Mesendoderm (in vitro differentiated cells): ENCODE measurements around the gene SAMSN1.
"Not testable (repeated sequence)": the region's sequence is repeated elsewhere in the genome, so short reads cannot be mapped to it uniquely, and the experiment has no call there.

Experiments used
- DNase-seq: peaks from one replicate; pipeline ENCODE4 v3.0.0; 2013
- H2AK5ac ChIP-seq: 2 replicates; pipeline ENCODE4 v1.6.1; 2013; ENCODE audit warnings: low read length, inconsistent platforms
- H2BK120ac ChIP-seq: 2 replicates; pipeline ENCODE4 v1.6.1; 2013; ENCODE audit warnings: low read depth, mild to moderate bottlenecking, low read length, moderate library complexity, mixed read lengths
- H2BK15ac ChIP-seq: replicated peaks from 2 replicates; pipeline ENCODE4 v1.6.1; 2013; ENCODE audit warnings: low read depth, mild to moderate bottlenecking, moderate library complexity
- H2BK5ac ChIP-seq: 2 replicates; pipeline ENCODE4 v1.6.1; 2013; ENCODE audit warnings: low read length, inconsistent platforms
- H3K18ac ChIP-seq: 2 replicates; pipeline ENCODE4 v1.6.1; 2013; ENCODE audit warnings: mild to moderate bottlenecking, low read length, mixed read lengths
- H3K23ac ChIP-seq: one replicate; pipeline ENCODE4 v1.6.1; 2013; ENCODE audit warnings: low read length
- H3K27ac ChIP-seq: 2 replicates; pipeline ENCODE4 v1.5.1; 2013; ENCODE audit warnings: low read depth, mild to moderate bottlenecking, inconsistent platforms, low read length, moderate library complexity
- H3K27me3 ChIP-seq: 2 replicates; pipeline ENCODE4 v1.6.1; 2013; ENCODE audit warnings: low read length, control low read depth, mild to moderate bottlenecking, inconsistent platforms; ENCODE audit not compliant: insufficient read depth, poor library complexity
- H3K36me3 ChIP-seq: 2 replicates; pipeline ENCODE4 v1.6.1; 2013; ENCODE audit warnings: low read length, inconsistent platforms; ENCODE audit not compliant: control insufficient read depth, insufficient read depth
- H3K4ac ChIP-seq: one replicate; pipeline ENCODE4 v1.6.1; 2013; ENCODE audit warnings: low read depth, mild to moderate bottlenecking, low read length, moderate library complexity
- H3K4me1 ChIP-seq: 2 replicates; pipeline ENCODE4 v1.6.1; 2013; ENCODE audit warnings: low read depth, low read length, inconsistent platforms; ENCODE audit not compliant: control insufficient read depth
- H3K4me2 ChIP-seq: 2 replicates; pipeline ENCODE4 v1.6.1; 2013; ENCODE audit warnings: low read length
- H3K4me3 ChIP-seq: 2 replicates; pipeline ENCODE4 v1.5.1; 2013; ENCODE audit warnings: mild to moderate bottlenecking, low read length
- H3K56ac ChIP-seq: one replicate; pipeline ENCODE4 v1.6.1; 2013; ENCODE audit warnings: low read length
- H3K79me1 ChIP-seq: 2 replicates; pipeline ENCODE4 v1.6.1; 2013; ENCODE audit warnings: low read length, inconsistent platforms
- H3K79me2 ChIP-seq: 2 replicates; pipeline ENCODE4 v1.6.1; 2013; ENCODE audit warnings: mild to moderate bottlenecking, low read length; ENCODE audit not compliant: control insufficient read depth, insufficient read depth
- H3K9ac ChIP-seq: 2 replicates; pipeline ENCODE4 v1.6.1; 2013; ENCODE audit warnings: low read length, inconsistent platforms
- H4K5ac ChIP-seq: one replicate; pipeline ENCODE4 v1.6.1; 2013; ENCODE audit warnings: low read length
- H4K8ac ChIP-seq: one replicate; pipeline ENCODE4 v1.6.1; 2013; ENCODE audit warnings: low read depth, mild to moderate bottlenecking, control low read depth, low read length, moderate library complexity
- WGBS: extraction: QIAGEN DNeasy Blood & Tissue Kit; methylation state at CpG from one replicate; pipeline ENCODE4 v1.1.7; 2013; ENCODE audit warnings: low lambda C conversion rate, missing lambda C conversion rate; ENCODE audit not compliant: insufficient coverage; ENCODE audit errors: extremely low coverage; 5-methylcytosine and 5-hydroxymethylcytosine counted together

SAMSN1 gene

DNA sequence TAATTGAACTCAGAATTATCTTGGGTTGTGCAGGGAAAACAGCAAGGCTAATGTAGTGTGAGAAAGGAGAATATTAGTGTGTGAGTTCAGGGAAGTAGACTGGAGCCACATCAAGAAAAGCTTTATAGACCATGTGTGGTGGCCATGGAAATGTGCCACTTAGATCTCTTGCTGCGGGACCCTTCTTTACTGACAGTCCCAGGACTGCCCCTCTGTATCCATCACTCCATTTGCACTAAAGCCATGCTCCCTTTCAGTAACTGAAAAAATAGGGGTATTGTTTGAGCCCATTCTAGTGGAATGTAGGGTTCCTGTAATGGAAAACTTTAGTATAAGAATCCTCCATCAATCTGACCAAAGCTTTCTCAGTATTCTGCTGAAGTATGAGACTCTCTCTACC lies 32.3 kb downstream of the SAMSN1 start:
- H3K79me2 ChIP-seq: no peaks in the 10 kb centered on the region
- H3K36me3 ChIP-seq: no peaks in the 10 kb centered on the region
- H2AK5ac ChIP-seq: no peak overlapping the region
- no peak overlapping the region for H3K23ac ChIP-seq
- H2BK120ac ChIP-seq: no peak overlapping the region
- H3K4me2 ChIP-seq: no peak overlapping the region
- no peak overlapping the region for H2BK15ac ChIP-seq
- H4K5ac ChIP-seq: no peak overlapping the region
- no peak overlapping the region for H3K9ac ChIP-seq
- WGBS: no CpG with 5 or more reads among the region's 1 CpG
- no peak overlapping the region for H3K27ac ChIP-seq
- no peak overlapping the region for H3K18ac ChIP-seq
- no peak overlapping the region for H2BK5ac ChIP-seq
- H3K4me3 ChIP-seq: no peak overlapping the region
- H3K4me1 ChIP-seq: no peaks in the 10 kb centered on the region
- DNase-seq: no peak
- H3K27me3 ChIP-seq: no peaks in the 10 kb centered on the region
- no peak overlapping the region for H3K4ac ChIP-seq
- H3K56ac ChIP-seq: no peak overlapping the region
- no peak overlapping the region for H4K8ac ChIP-seq
- no peaks in the 10 kb centered on the region for H3K79me1 ChIP-seq

DNA sequence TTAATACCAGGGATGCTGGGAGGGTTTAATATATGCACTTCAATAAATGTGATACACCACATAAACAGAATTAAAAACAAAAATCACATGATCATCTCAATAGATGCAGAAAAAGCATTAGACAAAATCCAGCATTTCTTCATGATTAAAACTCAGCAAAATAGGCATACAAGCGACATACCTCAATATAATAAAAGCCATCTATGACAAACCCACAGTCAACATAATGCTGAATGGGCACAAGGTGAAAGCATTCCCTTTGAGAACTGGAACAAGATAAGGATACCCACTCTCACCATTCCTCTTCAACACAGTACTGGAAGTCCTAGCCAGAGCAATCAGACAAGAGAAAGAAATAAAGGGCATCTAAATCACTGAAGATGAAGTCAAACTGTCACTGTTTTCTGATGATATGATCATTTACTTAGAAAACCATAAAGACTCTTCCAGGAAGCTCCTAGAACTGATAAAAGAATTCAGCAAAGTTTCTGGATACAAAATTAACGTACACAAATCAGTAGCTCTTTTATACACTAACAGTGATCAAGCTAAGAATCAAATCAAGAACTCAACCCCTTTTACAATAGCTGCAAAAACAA lies 39.2 kb downstream of the SAMSN1 start:
- H2BK15ac ChIP-seq, H2AK5ac ChIP-seq, H3K4me1 ChIP-seq, H3K9ac ChIP-seq, H3K79me2 ChIP-seq, H3K23ac ChIP-seq, H3K18ac ChIP-seq, H2BK5ac ChIP-seq, H3K4me3 ChIP-seq, H4K8ac ChIP-seq, DNase-seq, H4K5ac ChIP-seq, H3K27me3 ChIP-seq, H3K36me3 ChIP-seq, H3K79me1 ChIP-seq, H3K4ac ChIP-seq, H3K4me2 ChIP-seq, H3K56ac ChIP-seq, H3K27ac ChIP-seq, H2BK120ac ChIP-seq: not testable (repeated sequence)
- no CpG with 5 or more reads among the region's 2 CpGs for WGBS

DNA sequence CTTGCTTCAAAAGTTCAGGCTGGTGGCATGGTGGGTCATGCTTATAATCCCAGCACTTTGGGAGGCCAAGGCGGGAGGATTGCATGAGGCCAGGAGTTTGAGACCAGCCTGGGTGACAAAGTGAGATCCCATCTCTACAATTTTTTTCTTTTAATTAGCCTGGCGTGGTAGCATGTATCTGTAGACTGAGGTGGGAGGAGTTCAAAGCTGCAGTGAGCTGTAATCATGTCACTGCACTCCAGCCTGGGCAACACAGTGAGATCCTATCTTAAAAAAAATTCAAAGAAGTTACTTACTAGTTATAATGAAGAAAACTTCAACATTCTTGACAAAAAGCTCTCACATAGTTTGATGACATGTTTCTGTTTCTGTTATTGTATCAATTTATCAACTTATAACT lies 45.2 kb downstream of the SAMSN1 start:
- DNase-seq: no peak
- H2BK5ac ChIP-seq: no peak overlapping the region
- no peak overlapping the region for H3K56ac ChIP-seq
- H4K8ac ChIP-seq: no peak overlapping the region
- H3K9ac ChIP-seq: no peak overlapping the region
- no peak overlapping the region for H3K18ac ChIP-seq
- H3K79me2 ChIP-seq: no peaks in the 10 kb centered on the region
- WGBS: no CpG with 5 or more reads among the region's 2 CpGs
- no peak overlapping the region for H3K4ac ChIP-seq
- no peak overlapping the region for H3K23ac ChIP-seq
- H3K79me1 ChIP-seq: no peaks in the 10 kb centered on the region
- no peak overlapping the region for H3K4me3 ChIP-seq
- H3K4me1 ChIP-seq: no peaks in the 10 kb centered on the region
- H3K27me3 ChIP-seq: no peaks in the 10 kb centered on the region
- H2AK5ac ChIP-seq: no peak overlapping the region
- no peak overlapping the region for H4K5ac ChIP-seq
- H3K4me2 ChIP-seq: no peak overlapping the region
- no peaks in the 10 kb centered on the region for H3K36me3 ChIP-seq
- H3K27ac ChIP-seq: no peak overlapping the region
- no peak overlapping the region for H2BK120ac ChIP-seq
- no peak overlapping the region for H2BK15ac ChIP-seq

DNA sequence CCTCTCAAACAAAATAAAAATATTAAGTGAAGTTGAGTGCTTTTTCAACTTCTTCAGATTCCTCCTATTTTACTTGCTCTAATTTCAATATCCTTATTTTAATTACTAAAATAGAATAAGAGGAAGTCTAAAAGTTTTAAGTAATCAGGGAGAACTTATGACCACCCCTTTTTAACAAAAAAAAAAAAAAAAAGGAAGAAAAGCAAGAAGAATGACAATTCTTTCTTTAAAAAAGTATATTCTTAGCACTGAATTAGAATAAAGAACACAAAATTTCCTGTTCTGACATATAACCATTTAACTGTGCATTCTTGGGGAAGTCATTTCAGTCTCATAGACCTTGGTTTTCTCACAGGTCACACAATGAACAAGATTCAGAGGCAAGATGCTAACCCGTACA lies 46.8 kb downstream of the SAMSN1 start:
- Histone ChIP-seq H2BK5ac (no peak overlapping the region), H3K4me3 (no peak overlapping the region), H3K27ac (no peak overlapping the region), H3K79me2 (no peaks in the 10 kb centered on the region), H3K4me1 (no peaks in the 10 kb centered on the region), H2BK120ac (no peak overlapping the region), H3K56ac (no peak overlapping the region), H3K23ac (no peak overlapping the region), H4K5ac (no peak overlapping the region), H3K9ac (no peak overlapping the region), H3K4me2 (no peak overlapping the region), H3K27me3 (no peaks in the 10 kb centered on the region), H3K79me1 (no peaks in the 10 kb centered on the region), H4K8ac (no peak overlapping the region), H2BK15ac (no peak overlapping the region), H3K36me3 (no peaks in the 10 kb centered on the region), H2AK5ac (no peak overlapping the region), H3K18ac (no peak overlapping the region), H3K4ac (no peak overlapping the region)
- no peak for DNase-seq
- WGBS: no CpG with 5 or more reads among the region's 1 CpG

DNA sequence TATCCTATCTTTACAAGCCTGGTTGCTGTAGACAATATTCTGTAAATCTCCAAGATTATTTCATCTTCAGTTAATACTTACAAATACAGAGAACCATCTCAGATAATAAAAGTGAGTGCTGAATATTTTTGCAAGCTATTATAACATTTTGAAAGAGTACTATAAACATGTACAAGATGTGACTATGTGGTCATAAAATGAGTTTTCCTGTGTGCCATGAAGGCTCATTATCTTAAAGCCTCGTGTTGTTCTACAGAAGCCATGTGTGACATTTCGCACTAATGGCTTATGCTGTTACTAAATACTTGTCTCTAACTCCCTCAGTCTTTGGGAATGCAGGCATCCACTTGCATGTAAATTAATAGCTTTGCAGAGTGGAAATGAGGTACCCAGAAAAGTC lies 48.3 kb downstream of the SAMSN1 start:
- H3K79me1 ChIP-seq: no peaks in the 10 kb centered on the region
- no peak overlapping the region for H2AK5ac ChIP-seq
- H3K4ac ChIP-seq: no peak overlapping the region
- no CpG with 5 or more reads among the region's 2 CpGs for WGBS
- no peak overlapping the region for H3K27ac ChIP-seq
- no peaks in the 10 kb centered on the region for H3K79me2 ChIP-seq
- no peak overlapping the region for H3K9ac ChIP-seq
- no peak overlapping the region for H2BK5ac ChIP-seq
- no peak overlapping the region for H3K56ac ChIP-seq
- H3K18ac ChIP-seq: no peak overlapping the region
- no peaks in the 10 kb centered on the region for H3K27me3 ChIP-seq
- no peaks in the 10 kb centered on the region for H3K4me1 ChIP-seq
- H4K5ac ChIP-seq: no peak overlapping the region
- H3K23ac ChIP-seq: no peak overlapping the region
- H3K36me3 ChIP-seq: no peaks in the 10 kb centered on the region
- no peak overlapping the region for H2BK15ac ChIP-seq
- H3K4me2 ChIP-seq: no peak overlapping the region
- H4K8ac ChIP-seq: no peak overlapping the region
- H3K4me3 ChIP-seq: no peak overlapping the region
- DNase-seq: peak; percentile 39
- H2BK120ac ChIP-seq: no peak overlapping the region

DNA sequence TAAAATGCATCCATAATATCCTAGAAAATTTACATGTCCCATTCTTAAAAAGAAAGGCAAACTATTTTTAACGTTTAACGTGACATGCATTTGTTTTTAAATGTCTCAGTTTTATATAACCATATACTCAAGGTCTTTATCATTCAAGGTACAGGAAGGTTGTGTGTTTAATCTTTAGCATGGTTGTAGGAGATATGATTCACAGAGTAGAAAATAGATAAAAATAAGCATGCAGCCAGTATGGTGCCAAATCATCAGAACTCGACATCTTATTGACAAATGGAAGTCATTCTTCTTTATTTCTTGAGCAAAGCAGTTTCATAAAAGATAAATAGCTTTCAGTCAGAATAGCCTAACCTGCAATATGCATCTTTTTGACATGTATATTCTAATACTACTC lies 51.0 kb downstream of the SAMSN1 start:
- H3K18ac ChIP-seq: no peak overlapping the region
- no peak overlapping the region for H3K4me3 ChIP-seq
- no peak overlapping the region for H2BK120ac ChIP-seq
- no peaks in the 10 kb centered on the region for H3K36me3 ChIP-seq
- no peak overlapping the region for H3K27ac ChIP-seq
- DNase-seq: no peak
- H2BK15ac ChIP-seq: no peak overlapping the region
- H3K23ac ChIP-seq: no peak overlapping the region
- no peak overlapping the region for H3K4ac ChIP-seq
- no CpG with 5 or more reads among the region's 3 CpGs for WGBS
- H2AK5ac ChIP-seq: no peak overlapping the region
- H4K8ac ChIP-seq: no peak overlapping the region
- no peaks in the 10 kb centered on the region for H3K79me1 ChIP-seq
- no peak overlapping the region for H3K56ac ChIP-seq
- H2BK5ac ChIP-seq: no peak overlapping the region
- H3K79me2 ChIP-seq: no peaks in the 10 kb centered on the region
- H3K27me3 ChIP-seq: no peaks in the 10 kb centered on the region
- H3K4me1 ChIP-seq: no peaks in the 10 kb centered on the region
- H3K9ac ChIP-seq: no peak overlapping the region
- H4K5ac ChIP-seq: no peak overlapping the region
- no peak overlapping the region for H3K4me2 ChIP-seq
